ENCODE results near the gene SPON1.

The SPON1 gene

GRCh38 chr11:14095882-14096281 is 133.4 kb downstream of the SPON1 start:
- no peak for DNase-seq (ENCODE audit: low read depth)
- no peak for TF ChIP-seq CTCF (conservative IDR thresholded peaks at IDR 0.05; ENCODE audit: low read depth, low read length)
- H3K4me3 ChIP-seq (ENCODE audit: low read depth, low read length), result no peak overlapping the region

GRCh38 chr11:14096606-14097005 is 134.1 kb downstream of the SPON1 start:
- DNase-seq (ENCODE audit: low read depth), result no peak
- H3K4me3 ChIP-seq (ENCODE audit: low read depth, low read length), result no peak overlapping the region
- no peak for TF ChIP-seq CTCF (conservative IDR thresholded peaks at IDR 0.05; ENCODE audit: low read depth, low read length)

GRCh38 chr11:14101388-14101787 is 138.9 kb downstream of the SPON1 start:
- DNase-seq (ENCODE audit: low read depth), result no peak
- no peak overlapping the region for H3K4me3 ChIP-seq (ENCODE audit: low read depth, low read length)
- no peak for TF ChIP-seq CTCF (conservative IDR thresholded peaks at IDR 0.05; ENCODE audit: low read depth, low read length)

GRCh38 chr11:14102766-14103165 is 140.2 kb downstream of the SPON1 start:
- DNase-seq (ENCODE audit: low read depth), result no peak
- no peak overlapping the region for H3K4me3 ChIP-seq (ENCODE audit: low read depth, low read length)
- no peak for TF ChIP-seq CTCF (conservative IDR thresholded peaks at IDR 0.05; ENCODE audit: low read depth, low read length)

- TF ChIP-seq CTCF (conservative IDR thresholded peaks at IDR 0.05; ENCODE audit: low read depth, low read length), result no peak
- no peak overlapping the region for H3K4me3 ChIP-seq (ENCODE audit: low read depth, low read length)
- no peak for DNase-seq (ENCODE audit: low read depth)
Observed at GRCh38 chr11:14105446-14105845, 142.9 kb downstream of the SPON1 start.

GRCh38 chr11:14106303-14107049 is 144.0 kb downstream of the SPON1 start:
- no peak for DNase-seq (ENCODE audit: low read depth)
- no peak for TF ChIP-seq CTCF (conservative IDR thresholded peaks at IDR 0.05; ENCODE audit: low read depth, low read length)
- H3K4me3 ChIP-seq (ENCODE audit: low read depth, low read length), result no peak overlapping the region

- DNase-seq (ENCODE audit: low read depth), result no peak
- no peak overlapping the region for H3K4me3 ChIP-seq (ENCODE audit: low read depth, low read length)
- no peak for TF ChIP-seq CTCF (conservative IDR thresholded peaks at IDR 0.05; ENCODE audit: low read depth, low read length)
Observed at GRCh38 chr11:14107050-14107430, 144.5 kb downstream of the SPON1 start.

Data from choroid plexus epithelial cell (primary cell).